ENCODE data around the gene PRCP. TPM values are rescaled to one million over a fixed set of nuclear protein-coding genes. Genes with fewer than 3 reads are reported as not detected.

Gene PRCP
- total and polyA plus RNA-seq, 2 donors (not counting 3 experiments of a cell fraction or from before 2014, with no cell fraction given), result 170 to 277 TPM

DNA sequence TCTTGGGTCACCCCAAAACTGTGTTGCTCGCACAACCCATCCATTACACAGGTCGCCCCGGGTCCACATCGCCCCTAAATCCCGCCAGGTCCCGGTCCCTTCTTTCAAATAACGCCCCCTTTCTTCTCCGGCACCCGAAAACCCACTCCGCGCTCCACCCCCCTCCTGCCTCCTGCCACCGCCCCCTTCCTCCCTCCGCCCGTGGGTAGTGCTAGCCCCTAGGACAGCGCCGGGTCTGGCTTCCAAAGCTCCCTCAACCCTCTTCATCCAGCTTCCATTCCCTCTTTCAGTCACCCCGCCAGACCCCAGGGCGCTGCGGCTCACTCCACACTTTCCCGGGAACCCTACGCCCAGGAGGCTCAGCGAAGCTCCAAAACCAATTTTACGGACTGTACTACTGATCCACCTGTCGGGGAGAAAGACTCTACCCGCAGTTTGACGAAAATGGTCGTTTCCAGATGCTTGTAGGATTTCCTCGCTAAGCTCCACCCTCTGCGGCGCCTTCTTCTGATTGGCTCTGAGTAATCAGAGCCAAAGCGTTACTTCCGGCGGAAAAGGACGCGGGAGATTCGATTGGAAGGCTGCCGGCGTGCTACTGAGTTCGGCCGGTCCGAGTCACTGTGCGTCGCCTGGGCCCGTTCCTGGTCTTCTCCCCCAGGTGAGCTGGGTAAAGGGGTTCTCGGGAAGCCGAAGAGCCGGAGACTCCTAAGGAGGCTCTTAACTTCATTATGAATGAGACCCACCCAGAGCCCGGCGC is 1.1 kb upstream of the PRCP start, which contains the start of gene DDIAS:
TSS of gene DDIAS (plus strand) at position 572 of the 757 bp plus-strand sequence. CDS start 13,003 bp downstream, outside the sequence.
- dilution Hi-C loops (cut with MboI; ENCODE audit: extremely low pct_ligation_motif_present, low sequenced_read_pairs) (no loop called here), intact Hi-C loops (cut with micrococcal nuclease) (loop anchor here (1.0 to 10.0 kb wide), 6 partner anchors 17 to 383 kb away; partner anchors contain the start of genes ANKRD42, CCDC90B and RAB30)
- Histone ChIP-seq H3K9me3 (replicated peaks; ENCODE audit: control insufficient read depth, insufficient read depth, low read length) (no peaks in the 10 kb centered on the region), H3K9me1 (replicated peaks; ENCODE audit: control insufficient read depth, extremely low read depth, insufficient read depth, low read length) (no peaks in the 10 kb centered on the region), H3K27ac (ENCODE audit: insufficient read depth, low read depth, low read length) (peak within 1 kb of the TSS; percentile 52), H2AFZ (ENCODE audit: low read depth, low read length) (peak within 1 kb of the TSS; percentile 85), H3K4me3 (replicated peaks in 1 of 3; ENCODE audit: insufficient read depth in 1 of 3, low read depth in 1 of 3, low read length in 3 of 3) (peak within 1 kb of the TSS; percentile 50 to 75 (median 66)), H3K4me2 (ENCODE audit: insufficient read depth, low read length) (peak within 1 kb of the TSS; percentile 87), H3K79me2 (ENCODE audit: control insufficient read depth, insufficient read depth, low read length) (peaks cover 37% of the 10 kb centered on the region), H3K4me1 (ENCODE audit: control insufficient read depth, extremely low read depth, insufficient read depth, low read length) (peaks cover 32% of the 10 kb centered on the region), H4K20me1 (replicated peaks; ENCODE audit: control insufficient read depth, extremely low read depth, insufficient read depth, low read length) (no peaks in the 10 kb centered on the region), H3K36me3 (ENCODE audit: control insufficient read depth in 2 of 2, extremely low read depth in 1 of 2, insufficient read depth in 2 of 2, low read length in 2 of 2) (no peaks in the 10 kb centered on the region), H3K27me3 (ENCODE audit: control insufficient read depth in 2 of 2, insufficient read depth in 2 of 2, low read length in 2 of 2) (no peaks in the 10 kb centered on the region), H3K9ac (replicated peaks; ENCODE audit: extremely low read depth, insufficient read depth, low read length) (peak within 1 kb of the TSS; percentile 56)
- peak; percentile 96 for DNase-seq (ENCODE audit: low read depth, low spot score)
- no TSS peak for BruUV-seq (replicated peaks)
- CTCF ChIA-PET, result interaction anchor here (0.7 to 9.1 kb wide), 20 partner anchors 11 to 381 kb away, joined by 3 to 191 read pairs (median 5); partner anchors contain the start of genes ANKRD42 and PCF11
- TF ChIP-seq JUN (IDR thresholded peaks at IDR 0.05; ENCODE audit: borderline replicate concordance, insufficient read depth, insufficient read length, low read depth) (no peak), MYC (IDR thresholded peaks at IDR 0.05; ENCODE audit: low read depth, low read length) (no peak), POLR2AphosphoS5 (IDR thresholded peaks at IDR 0.05; ENCODE audit: insufficient read depth, low read depth, low read length) (peak; percentile 49), POLR2A (IDR thresholded peaks at IDR 0.05; ENCODE audit: low read depth, low read length) (peak; percentile 34), MAX (IDR thresholded peaks at IDR 0.05; ENCODE audit: insufficient read depth, insufficient read length) (peak; percentile 88)
- TF ChIP-seq, protein P1, sequence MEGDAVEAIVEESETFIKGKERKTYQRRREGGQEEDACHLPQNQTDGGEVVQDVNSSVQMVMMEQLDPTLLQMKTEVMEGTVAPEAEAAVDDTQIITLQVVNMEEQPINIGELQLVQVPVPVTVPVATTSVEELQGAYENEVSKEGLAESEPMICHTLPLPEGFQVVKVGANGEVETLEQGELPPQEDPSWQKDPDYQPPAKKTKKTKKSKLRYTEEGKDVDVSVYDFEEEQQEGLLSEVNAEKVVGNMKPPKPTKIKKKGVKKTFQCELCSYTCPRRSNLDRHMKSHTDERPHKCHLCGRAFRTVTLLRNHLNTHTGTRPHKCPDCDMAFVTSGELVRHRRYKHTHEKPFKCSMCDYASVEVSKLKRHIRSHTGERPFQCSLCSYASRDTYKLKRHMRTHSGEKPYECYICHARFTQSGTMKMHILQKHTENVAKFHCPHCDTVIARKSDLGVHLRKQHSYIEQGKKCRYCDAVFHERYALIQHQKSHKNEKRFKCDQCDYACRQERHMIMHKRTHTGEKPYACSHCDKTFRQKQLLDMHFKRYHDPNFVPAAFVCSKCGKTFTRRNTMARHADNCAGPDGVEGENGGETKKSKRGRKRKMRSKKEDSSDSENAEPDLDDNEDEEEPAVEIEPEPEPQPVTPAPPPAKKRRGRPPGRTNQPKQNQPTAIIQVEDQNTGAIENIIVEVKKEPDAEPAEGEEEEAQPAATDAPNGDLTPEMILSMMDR (IDR thresholded peaks at IDR 0.05; ENCODE audit: extremely low read depth in 1 of 2, insufficient read depth in 1 of 2, low read depth in 1 of 2, low read length in 2 of 2), result no peak
- POLR2A ChIA-PET, result interaction anchor here (0.6 to 2.1 kb wide), 6 partner anchors 12 to 255 kb away, joined by 3 to 8 read pairs (median 5); partner anchors contain the start of gene PCF11
- peak; percentile 96 for FAIRE-seq

All from endothelial cell of umbilical vein (primary cell).